Kidney epithelial cell (primary cell): ENCODE results near the gene MPZL3. TPM values are rescaled to one million over a fixed set of nuclear protein-coding genes. Genes with fewer than 3 reads are reported as not detected.

Source experiments
- DNase-seq: peaks from one replicate; pipeline ENCODE4 v3.0.0-alpha.2; 2010; ENCODE audit warnings: low read depth
- H3K27me3 ChIP-seq: 2 replicates; pipeline ENCODE4 v1.6.0; 2011; ENCODE audit warnings: low read length; ENCODE audit not compliant: control insufficient read depth, insufficient read depth
- H3K36me3 ChIP-seq: 2 replicates; pipeline ENCODE4 v1.5.1; 2011; ENCODE audit warnings: low read length; ENCODE audit not compliant: control insufficient read depth, insufficient read depth
- H3K4me3 ChIP-seq: 2 replicates; pipeline ENCODE4 v1.5.1; 2011; ENCODE audit warnings: low read depth, mild to moderate bottlenecking, control low read depth, low read length
- total RNA-seq: library from RNA; depleted of rRNA; stranded (reverse); fragments of >200 nt; gene quantifications from 2 replicates; pipeline ENCODE4 v1.2.3, GENCODE V29; 2015
- TF ChIP-seq, protein P1 (sequence below): IDR thresholded peaks from 2 replicates; pipeline ENCODE4 v1.5.1; 2011; ENCODE audit warnings: mild to moderate bottlenecking, moderate library complexity, low read length, control low read depth, inconsistent platforms; ENCODE audit not compliant: insufficient read depth, poor library complexity, severe bottlenecking

Gene MPZL3
- total RNA-seq, 1 donor from 2014 or later: 9.4 TPM

GRCh38 chr11:118230088-118230487 is 22.1 kb downstream of the MPZL3 start:
- DNase-seq: no peak
- no peaks in the 10 kb centered on the region for H3K27me3 ChIP-seq

DNA sequence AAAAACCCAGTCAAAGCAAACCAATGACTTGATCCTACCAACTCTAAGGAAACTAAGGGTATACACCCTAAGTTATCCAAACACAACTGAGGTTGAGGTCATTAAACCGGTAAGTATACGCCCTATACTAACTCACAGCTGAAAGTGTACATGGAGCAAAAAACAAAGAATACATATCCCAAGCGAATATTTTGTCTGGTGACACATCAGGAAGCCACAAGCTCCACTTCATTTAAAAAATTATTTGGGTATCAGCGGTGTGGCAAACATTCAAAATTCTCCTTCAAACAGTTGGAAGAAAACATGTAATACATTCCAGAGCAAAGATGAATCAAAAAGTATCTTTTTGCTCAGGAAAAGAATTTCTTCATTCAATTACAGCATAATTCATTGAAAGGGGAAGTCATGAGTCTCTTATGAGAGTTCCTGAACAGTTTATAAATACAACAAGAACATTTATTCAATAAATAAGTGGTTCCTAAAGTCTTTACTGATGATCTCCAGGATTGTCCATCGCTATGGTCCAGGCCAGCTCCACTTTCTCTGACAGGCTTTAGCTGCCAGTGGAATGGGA is 22.8 kb downstream of the MPZL3 start:
- no peak overlapping the region for H3K4me3 ChIP-seq
- TF ChIP-seq, protein P1, sequence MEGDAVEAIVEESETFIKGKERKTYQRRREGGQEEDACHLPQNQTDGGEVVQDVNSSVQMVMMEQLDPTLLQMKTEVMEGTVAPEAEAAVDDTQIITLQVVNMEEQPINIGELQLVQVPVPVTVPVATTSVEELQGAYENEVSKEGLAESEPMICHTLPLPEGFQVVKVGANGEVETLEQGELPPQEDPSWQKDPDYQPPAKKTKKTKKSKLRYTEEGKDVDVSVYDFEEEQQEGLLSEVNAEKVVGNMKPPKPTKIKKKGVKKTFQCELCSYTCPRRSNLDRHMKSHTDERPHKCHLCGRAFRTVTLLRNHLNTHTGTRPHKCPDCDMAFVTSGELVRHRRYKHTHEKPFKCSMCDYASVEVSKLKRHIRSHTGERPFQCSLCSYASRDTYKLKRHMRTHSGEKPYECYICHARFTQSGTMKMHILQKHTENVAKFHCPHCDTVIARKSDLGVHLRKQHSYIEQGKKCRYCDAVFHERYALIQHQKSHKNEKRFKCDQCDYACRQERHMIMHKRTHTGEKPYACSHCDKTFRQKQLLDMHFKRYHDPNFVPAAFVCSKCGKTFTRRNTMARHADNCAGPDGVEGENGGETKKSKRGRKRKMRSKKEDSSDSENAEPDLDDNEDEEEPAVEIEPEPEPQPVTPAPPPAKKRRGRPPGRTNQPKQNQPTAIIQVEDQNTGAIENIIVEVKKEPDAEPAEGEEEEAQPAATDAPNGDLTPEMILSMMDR: no peak
- no peaks in the 10 kb centered on the region for H3K36me3 ChIP-seq
- H3K27me3 ChIP-seq: no peaks in the 10 kb centered on the region
- DNase-seq: no peak

More at GRCh38 chr11:118230088-118230487, 22.1 kb downstream of the MPZL3 start:
- TF ChIP-seq, protein P1: no peak
- Histone ChIP-seq H3K4me3 (no peak overlapping the region), H3K36me3 (no peaks in the 10 kb centered on the region)

DNA sequence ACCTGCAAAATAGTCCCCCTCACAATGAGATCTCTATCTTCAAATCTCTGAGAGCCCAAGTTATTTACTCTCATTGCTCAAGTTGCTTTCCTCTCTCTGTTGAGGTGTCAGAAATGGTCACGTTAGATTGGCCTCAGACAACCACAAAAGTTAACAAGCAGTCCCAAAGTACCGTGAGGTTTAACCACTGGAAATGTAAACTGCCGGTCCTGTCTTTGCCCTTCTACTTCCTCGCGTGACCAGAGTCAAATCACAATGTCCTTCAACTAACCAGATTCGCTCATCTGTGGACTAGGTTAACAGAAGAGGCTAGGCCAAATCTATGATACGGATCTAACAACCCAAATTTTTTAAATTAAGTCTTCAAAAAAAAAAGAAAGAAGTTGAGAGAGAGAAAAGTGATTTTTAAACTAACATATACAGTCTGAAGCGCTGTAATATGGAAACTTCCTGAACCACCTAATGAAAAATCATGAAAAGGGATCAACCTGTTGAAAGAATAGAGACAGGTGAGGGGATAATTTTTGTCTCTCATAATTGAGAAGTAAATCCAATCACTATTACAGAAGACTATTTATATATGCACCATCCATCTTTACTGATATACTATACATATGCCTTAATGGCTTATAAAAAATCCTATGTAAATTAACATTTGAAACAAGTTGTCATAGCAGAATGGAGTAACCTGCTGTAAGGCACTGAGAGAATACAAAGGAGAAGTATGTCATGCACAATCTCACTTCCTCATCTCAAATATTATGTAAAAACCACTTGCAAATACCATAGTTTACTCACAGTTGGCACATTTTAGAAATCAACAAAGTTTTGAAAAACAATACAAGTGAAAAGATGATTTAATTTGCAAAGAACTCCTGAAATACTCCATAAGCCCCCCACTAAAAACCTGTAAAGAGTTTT is 24.0 kb downstream of the MPZL3 start:
- no peak for DNase-seq
- Histone ChIP-seq H3K4me3 (no peak overlapping the region), H3K36me3 (no peaks in the 10 kb centered on the region), H3K27me3 (peaks cover 2% of the 10 kb centered on the region)
- TF ChIP-seq, protein P1: no peak

GRCh38 chr11:118226781-118227180 is 25.4 kb downstream of the MPZL3 start:
- TF ChIP-seq, protein P1: no peak
- DNase-seq: no peak
- no peak overlapping the region for H3K4me3 ChIP-seq
- peaks cover 4% of the 10 kb centered on the region for H3K27me3 ChIP-seq
- no peaks in the 10 kb centered on the region for H3K36me3 ChIP-seq

DNA sequence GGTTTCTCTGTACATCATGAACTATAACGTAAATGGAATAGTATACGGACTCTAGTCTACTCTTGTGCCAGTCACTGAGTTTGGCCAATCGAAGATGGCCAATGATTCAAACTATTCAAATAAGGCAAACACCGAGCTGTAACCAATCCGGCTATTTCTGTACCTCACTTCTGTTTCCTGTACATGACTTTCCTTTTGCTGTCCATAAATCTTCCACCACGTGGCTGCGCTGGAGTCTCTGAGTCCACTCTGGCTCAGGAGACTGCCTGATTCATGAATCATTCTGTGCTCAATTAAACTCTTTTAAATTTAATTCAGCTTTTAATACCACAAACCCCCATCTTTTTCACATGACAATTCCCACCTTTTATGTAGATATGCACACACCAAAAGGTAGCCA is 25.9 kb downstream of the MPZL3 start:
- no peaks in the 10 kb centered on the region for H3K36me3 ChIP-seq
- H3K4me3 ChIP-seq: no peak overlapping the region
- H3K27me3 ChIP-seq: peaks cover 7% of the 10 kb centered on the region
- DNase-seq: no peak
- TF ChIP-seq, protein P1: no peak
